Renal cortex interstitium (tissue), 11 donors: Measurements from ENCODE around the gene ASB11. TPM values are rescaled to one million over a fixed set of nuclear protein-coding genes. Genes with fewer than 3 reads are reported as not detected.
A peak's percentile ranks its signal among the peaks of the same experiment; 100 is the strongest.

ENCODE experiments used
- DNase-seq, 11 donors: peaks; one replicate each; pipeline ENCODE4 v3.0.0-alpha.2; 2013; ENCODE audit warnings: low read depth in 9 of 11, low spot score in 4 of 11; ENCODE audit errors: extremely low read depth in 1 of 11
- polyA plus RNA-seq, 3 donors: library from polyadenylated mRNA; unstranded; fragments of 120-200 nt; gene quantifications; one replicate each; pipeline ENCODE4 v1.2.1, GENCODE V29; 2013; ENCODE audit not compliant: insufficient read length in 3 of 3

ASB11 gene
- polyA plus RNA-seq, 3 donors = 0.06 to 0.15 (median 0.06) TPM

DNA sequence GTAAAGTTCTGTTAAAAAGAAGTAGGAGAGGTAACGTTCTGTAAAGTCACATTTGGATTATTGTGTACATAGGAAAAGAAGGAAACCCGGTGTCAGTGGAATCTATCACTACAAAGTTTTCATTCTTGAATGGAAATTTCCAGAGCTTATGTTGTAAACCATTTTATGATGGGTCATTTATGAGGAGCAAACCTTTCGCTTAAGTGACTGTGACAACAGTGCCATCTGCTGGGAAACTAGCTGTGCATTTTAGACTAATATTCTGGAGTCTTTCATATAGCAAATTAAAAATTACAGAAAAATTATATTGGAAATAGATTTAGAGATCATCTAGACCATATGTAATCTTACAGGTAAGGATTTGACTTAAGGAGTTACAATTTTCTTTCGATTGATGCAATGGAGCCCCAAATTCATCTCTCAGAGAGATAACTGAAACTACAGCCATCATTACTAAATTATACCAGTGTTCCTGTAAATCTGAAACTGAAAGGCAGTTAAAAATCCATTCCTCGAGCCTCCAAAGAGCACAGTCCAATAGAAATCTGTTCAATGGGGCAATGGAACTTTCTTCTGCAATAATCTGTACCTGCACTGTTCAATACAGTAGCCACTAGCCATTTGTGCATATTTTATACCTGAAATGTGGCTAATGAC is 72.4 kb downstream of the ASB11 start:
- peak in 8 of 11 donors; percentile 7 to 36 (median 16) for DNase-seq

DNA sequence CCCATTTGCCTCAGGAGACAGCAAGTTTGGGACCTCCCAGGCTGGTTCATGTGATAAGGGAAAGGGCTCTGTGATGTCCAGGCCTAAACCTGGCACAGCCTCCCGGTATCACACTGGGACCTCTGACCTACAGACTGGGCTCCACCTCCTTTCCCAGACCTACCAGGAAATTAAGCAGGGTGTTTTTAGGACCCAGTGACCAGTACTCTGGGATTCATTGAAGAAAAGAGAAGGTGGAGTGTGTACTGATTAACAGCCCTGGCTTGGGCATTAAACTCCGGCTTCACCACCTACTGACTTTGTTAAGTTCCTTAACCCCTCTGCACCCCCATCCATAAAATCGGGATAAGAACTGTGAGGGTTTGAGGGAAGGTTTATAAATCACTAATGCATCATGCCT is 74.1 kb downstream of the ASB11 start:
- peak in 1 of 11 donors; percentile 8 for DNase-seq

DNA sequence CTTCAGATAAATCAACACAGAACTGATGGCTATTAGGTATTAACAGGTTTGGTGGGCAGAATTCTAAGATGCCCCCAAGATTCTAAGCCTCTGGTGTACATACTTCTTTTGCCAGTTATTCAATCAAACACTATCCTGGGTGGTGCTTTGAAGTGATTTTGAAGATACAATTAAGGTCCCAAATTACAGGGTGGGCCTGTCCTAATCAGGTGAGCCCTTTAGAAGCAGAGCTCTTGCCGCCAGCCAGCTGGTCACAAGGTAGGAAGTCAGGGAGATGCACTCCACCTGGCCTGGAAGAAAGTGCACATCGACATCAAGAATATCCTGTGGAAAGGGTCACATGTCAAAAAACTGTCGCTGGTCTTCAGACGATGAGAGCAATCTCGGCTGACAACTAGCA is 75.0 kb downstream of the ASB11 start:
- DNase-seq = no peak

DNA sequence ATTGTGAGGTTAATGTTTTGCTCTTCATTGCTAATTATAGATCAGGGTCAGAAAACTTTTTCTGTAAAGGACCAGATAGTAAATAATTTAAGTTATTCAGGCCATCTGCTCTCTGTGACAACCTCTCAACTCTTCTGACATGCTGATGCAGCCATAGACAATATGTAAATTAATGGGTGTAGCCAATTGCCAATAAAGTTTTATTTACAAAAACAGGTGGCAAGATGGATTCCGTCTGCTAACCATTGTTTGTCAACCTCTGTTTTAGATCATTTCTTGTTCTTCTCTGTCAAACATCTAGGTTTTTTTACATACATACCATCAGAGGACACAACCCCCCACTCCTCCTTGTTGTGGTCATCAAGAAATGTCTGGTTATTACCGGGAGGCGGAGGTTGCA is 79.3 kb downstream of the ASB11 start:
- no peak for DNase-seq

DNA sequence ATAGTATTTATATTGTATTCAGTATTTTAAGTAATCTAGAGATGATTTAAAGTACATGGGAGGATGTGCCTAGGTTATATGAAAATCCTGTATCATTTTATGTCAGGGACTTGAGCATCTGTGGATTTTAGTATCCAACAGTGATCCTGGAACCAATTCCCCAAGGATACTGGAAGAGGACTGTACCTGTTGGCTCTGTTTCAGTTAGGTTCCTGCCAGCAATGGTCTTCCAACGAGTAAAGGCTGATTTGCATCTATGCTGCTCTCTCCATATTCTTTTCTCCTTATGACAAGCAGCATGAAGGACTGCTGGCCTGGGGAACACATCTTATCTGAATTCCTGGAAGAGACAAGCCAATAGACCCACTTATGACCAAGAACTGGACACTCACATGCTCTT is 80.4 kb downstream of the ASB11 start:
- DNase-seq = no peak

DNA sequence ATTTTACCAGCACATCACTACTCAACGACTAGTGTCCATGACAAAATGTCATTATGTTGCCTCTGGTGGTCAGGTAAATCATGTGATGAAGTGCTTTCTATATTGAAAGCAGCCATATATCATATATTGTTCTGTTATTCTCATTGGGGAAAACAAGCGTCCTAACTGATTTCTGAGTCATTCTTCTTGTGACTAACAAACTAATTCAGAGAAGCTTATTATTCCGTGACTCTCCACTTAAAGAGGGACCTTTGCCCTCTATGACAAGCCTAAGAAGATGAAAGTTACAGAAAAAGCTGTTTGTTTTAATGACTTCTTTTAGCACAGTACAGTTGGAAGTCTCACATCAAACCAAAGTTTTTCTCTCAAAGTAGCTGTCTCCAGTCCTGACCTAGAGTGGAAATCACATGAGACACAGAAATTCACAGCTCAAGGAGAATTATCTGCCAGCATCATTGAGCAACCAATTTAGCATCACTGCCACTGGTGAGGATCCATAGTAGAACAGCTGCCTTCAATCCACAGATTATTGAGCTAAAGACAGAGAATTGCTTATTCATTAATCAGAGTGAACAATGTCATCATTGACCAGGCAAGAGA is 81.9 kb downstream of the ASB11 start:
- DNase-seq = no peak

Other genes with a start within 250 kb of the ASB11 start
- 10 to 100 TPM; 10.5 to 13.7 (median 13.5) TPM for gene ASB9, start 45.6 kb downstream of the ASB11 start, polyA plus RNA-seq
- 10 to 100 TPM; 13.5 to 22.4 (median 18.9) TPM for gene PIGA, start 19.9 kb upstream of the ASB11 start, polyA plus RNA-seq
- gene VEGFD, start 68.8 kb upstream of the ASB11 start, polyA plus RNA-seq = under 1 TPM; 0.33 to 0.53 (median 0.52) TPM
- gene PIR, start 177.7 kb upstream of the ASB11 start, polyA plus RNA-seq = 1 to 10 TPM; 3.9 to 5.7 (median 5.5) TPM
- gene BMX, start 185.2 kb upstream of the ASB11 start, polyA plus RNA-seq = under 1 TPM; 0.37 to 0.45 (median 0.38) TPM